Measurements from ENCODE around the gene CALD1. TPM values are rescaled to one million over a fixed set of nuclear protein-coding genes. Genes with fewer than 3 reads are reported as not detected.
A peak's percentile ranks its signal among the peaks of the same experiment; 100 is the strongest.

CALD1 gene
- total RNA-seq (100 to 1,000 TPM; 146 to 333 (median 291) TPM), polyA plus RNA-seq (10 to 100 TPM; 42.4 to 85.3 (median 48.3) TPM)
- long read RNA-seq, donor 1, full-length matches to known transcripts: 45 of 190 reads
- long read RNA-seq, donor 1, partial matches to known transcripts: 130 of 190 reads
- long read RNA-seq, donor 1, other reads (novel, unspliced or antisense): 15 of 190 reads
- long read RNA-seq, donor 2, full-length matches to known transcripts: 17 of 101 reads
- long read RNA-seq, donor 2, partial matches to known transcripts: 84 of 101 reads
- long read RNA-seq, donor 2, other reads (novel, unspliced or antisense): 0 of 101 reads

GRCh38 chr7:134778941-134779740 lies at the start of gene CALD1:
Gene CALD1 (plus strand): TSS chr7:134779634. CDS start chr7:134867734, 88,100 bp downstream.
- no peaks in the 10 kb centered on the region for H3K36me3 ChIP-seq
- H3K4me3 ChIP-seq: peak within 1 kb of the TSS; percentile 0 to 65 (median 32)
- peak within 1 kb of the TSS in 7 of 8 donors; percentile 42 to 74 (median 69) for H3K27ac ChIP-seq
- TF ChIP-seq CTCF (IDR thresholded peaks at IDR 0.05 in 8 of 11, conservative IDR thresholded peaks at IDR 0.05 in 3 of 11) (no peak), POLR2A (IDR thresholded peaks at IDR 0.05) (no peak), POLR2AphosphoS5 (IDR thresholded peaks at IDR 0.05) (peak in 2 of 3 donors; percentile 45 to 76)
- DNase-seq: no peak
- peaks cover 0 to 37% (median 5%) of the 10 kb centered on the region in 6 donors for H3K4me1 ChIP-seq
- H3K9me3 ChIP-seq: no peaks in the 10 kb centered on the region
- 43 to 56% (median 49%) methylated on average over 15 of the region's 15 CpGs for WGBS, 5 donors
- intact Hi-C loops (cut with DNase I; ENCODE audit: low total_unique reads): no loop called here
- H3K27me3 ChIP-seq (replicated peaks in 1 of 7): no peaks in the 10 kb centered on the region

- intact Hi-C loops (cut with DNase I; ENCODE audit: low total_unique reads): no loop called here
- peak overlapping the region in 7 of 8 donors; percentile 46 to 75 (median 67) for H3K27ac ChIP-seq
- H3K4me3 ChIP-seq: no peak overlapping the region
- DNase-seq: no peak
- H3K27me3 ChIP-seq (replicated peaks in 1 of 7): no peaks in the 10 kb centered on the region
- no peaks in the 10 kb centered on the region for H3K9me3 ChIP-seq
- H3K4me1 ChIP-seq: no peaks in the 10 kb centered on the region
- WGBS, 5 donors: 64 to 88% (median 80%) methylated on average over 4 of the region's 4 CpGs
- TF ChIP-seq POLR2AphosphoS5 (IDR thresholded peaks at IDR 0.05) (no peak), CTCF (IDR thresholded peaks at IDR 0.05 in 8 of 11, conservative IDR thresholded peaks at IDR 0.05 in 3 of 11) (no peak)
- no peaks in the 10 kb centered on the region for H3K36me3 ChIP-seq
Measured at GRCh38 chr7:134729895-134730294, 49.5 kb upstream of the CALD1 start.

- H3K27ac ChIP-seq: peak overlapping the region in 6 of 8 donors; percentile 41 to 75 (median 68)
- 7 to 38% (median 30%) methylated on average over 1 of the region's 1 CpG for WGBS, 5 donors
- no peaks in the 10 kb centered on the region for H3K9me3 ChIP-seq
Measured at GRCh38 chr7:134730411-134730829, 49.0 kb upstream of the CALD1 start.

More at GRCh38 chr7:134730411-134730829, 49.0 kb upstream of the CALD1 start:
- no peak overlapping the region for H3K4me3 ChIP-seq
- no peaks in the 10 kb centered on the region for H3K36me3 ChIP-seq
- no peak for DNase-seq
- H3K4me1 ChIP-seq: no peaks in the 10 kb centered on the region
- no peaks in the 10 kb centered on the region for H3K27me3 ChIP-seq (replicated peaks in 1 of 7)
- TF ChIP-seq POLR2AphosphoS5 (IDR thresholded peaks at IDR 0.05) (no peak), POLR2A (IDR thresholded peaks at IDR 0.05) (no peak), CTCF (IDR thresholded peaks at IDR 0.05 in 8 of 11, conservative IDR thresholded peaks at IDR 0.05 in 3 of 11) (no peak)
- intact Hi-C loops (cut with DNase I; ENCODE audit: low total_unique reads): no loop called here

All from spleen (tissue), 13 donors.